ENCODE measurements around the gene LRRTM1. TPM values are rescaled to one million over a fixed set of nuclear protein-coding genes. Genes with fewer than 3 reads are reported as not detected.

The LRRTM1 gene
- total and polyA plus RNA-seq, 2 of the 4 experiments (the other 2 are of a cell fraction) = not detected

- no peak for TF ChIP-seq RCOR1 (IDR thresholded peaks at IDR 0.05; ENCODE audit: insufficient replicate concordance, low read length)
- TF ChIP-seq RAD21 (IDR thresholded peaks at IDR 0.05; ENCODE audit: low read length) = no peak
- TF ChIP-seq CHD1 (IDR thresholded peaks at IDR 0.05; ENCODE audit: low read depth, low read length) = no peak
- TF ChIP-seq CEBPB (IDR thresholded peaks at IDR 0.05; ENCODE audit: low read depth, low read length) = no peak
- no peak overlapping the region for H2AK9ac ChIP-seq (replicated peaks; ENCODE audit: low read depth, low read length, poor library complexity)
- no peaks in the 10 kb centered on the region for H3K4me1 ChIP-seq (ENCODE audit: control insufficient read depth, insufficient read depth, low read length)
- H3K79me1 ChIP-seq (ENCODE audit: low read depth in 1 of 2, low read length in 2 of 2) = no peaks in the 10 kb centered on the region
- H3K4me2 ChIP-seq (ENCODE audit: low read depth, low read length) = no peak overlapping the region
- H3K27me3 ChIP-seq (ENCODE audit: control insufficient read depth, insufficient read depth, low read length) = no peaks in the 10 kb centered on the region
- H4K8ac ChIP-seq (ENCODE audit: low read depth in 2 of 2, low read length in 2 of 2) = no peak overlapping the region
- H3K9ac ChIP-seq (ENCODE audit: low read depth, low read length) = no peak overlapping the region
- no CpG with 5 or more reads among the region's 1 CpG for WGBS, 2 experiments (ENCODE audit: extremely low coverage in 2 of 2, insufficient read length in 1 of 2)
- H4K20me1 ChIP-seq (ENCODE audit: insufficient read depth, low read length) = no peaks in the 10 kb centered on the region
- H3K18ac ChIP-seq (ENCODE audit: low read depth, low read length) = no peak overlapping the region
- H3K27ac ChIP-seq (ENCODE audit: insufficient read depth, low read length) = no peak overlapping the region
- dilution Hi-C loops (cut with HindIII; ENCODE audit: low sequenced_read_pairs, unreplicated experiment) = no loop called here
- ChIA-PET CTCF (no interaction called here), POLR2A (ENCODE audit: unreplicated experiment) (no interaction called here)
- intact Hi-C loops (cut with micrococcal nuclease) = no loop called here
- H4K5ac ChIP-seq (ENCODE audit: low read depth, low read length) = no peak overlapping the region
- H3K14ac ChIP-seq (replicated peaks; ENCODE audit: low read depth, low read length) = no peak overlapping the region
- no peak overlapping the region for H2AFZ ChIP-seq (replicated peaks; ENCODE audit: low read length, poor library complexity)
- no peak overlapping the region for H3K56ac ChIP-seq (ENCODE audit: extremely low read depth, insufficient read depth, low read length)
- H2BK20ac ChIP-seq (ENCODE audit: low read depth, low read length) = no peak overlapping the region
- no peak overlapping the region for H2BK5ac ChIP-seq (ENCODE audit: low read depth, low read length, poor library complexity, severe bottlenecking)
- H3K4ac ChIP-seq (ENCODE audit: low read depth, low read length) = no peak overlapping the region
- in situ Hi-C loops (cut with MboI; ENCODE audit: low sequenced_read_pairs) = no loop called here
- no peak overlapping the region for H2BK15ac ChIP-seq (ENCODE audit: low read depth, low read length)
- DNase-seq = no peak
- no peak overlapping the region for H4K91ac ChIP-seq (ENCODE audit: insufficient read depth, low read depth, low read length)
- H2BK120ac ChIP-seq (ENCODE audit: low read depth, low read length) = no peak overlapping the region
- ATAC-seq (ENCODE audit: low read depth) = no peak
- H3K23ac ChIP-seq (ENCODE audit: low read depth, low read length) = no peak overlapping the region
- H2AK5ac ChIP-seq (ENCODE audit: low read depth, low read length) = no peak overlapping the region
- H3K4me3 ChIP-seq (ENCODE audit: insufficient read depth, low read depth, low read length) = no peak overlapping the region
- no peaks in the 10 kb centered on the region for H3K9me1 ChIP-seq (ENCODE audit: insufficient read depth, low read length)
- no peaks in the 10 kb centered on the region for H3K9me3 ChIP-seq (ENCODE audit: control insufficient read depth, insufficient read depth, low read length)
- no TSS peak for BruUV-seq (replicated peaks)
- no peaks in the 10 kb centered on the region for H3K36me3 ChIP-seq (ENCODE audit: control insufficient read depth, insufficient read depth, low read length)
Observed at GRCh38 chr2:80335411-80335810, 30.9 kb upstream of the LRRTM1 start.

Measured in IMR-90 (cell line).